ENCODE measurements around the gene CSF2RB.

The CSF2RB gene

DNA sequence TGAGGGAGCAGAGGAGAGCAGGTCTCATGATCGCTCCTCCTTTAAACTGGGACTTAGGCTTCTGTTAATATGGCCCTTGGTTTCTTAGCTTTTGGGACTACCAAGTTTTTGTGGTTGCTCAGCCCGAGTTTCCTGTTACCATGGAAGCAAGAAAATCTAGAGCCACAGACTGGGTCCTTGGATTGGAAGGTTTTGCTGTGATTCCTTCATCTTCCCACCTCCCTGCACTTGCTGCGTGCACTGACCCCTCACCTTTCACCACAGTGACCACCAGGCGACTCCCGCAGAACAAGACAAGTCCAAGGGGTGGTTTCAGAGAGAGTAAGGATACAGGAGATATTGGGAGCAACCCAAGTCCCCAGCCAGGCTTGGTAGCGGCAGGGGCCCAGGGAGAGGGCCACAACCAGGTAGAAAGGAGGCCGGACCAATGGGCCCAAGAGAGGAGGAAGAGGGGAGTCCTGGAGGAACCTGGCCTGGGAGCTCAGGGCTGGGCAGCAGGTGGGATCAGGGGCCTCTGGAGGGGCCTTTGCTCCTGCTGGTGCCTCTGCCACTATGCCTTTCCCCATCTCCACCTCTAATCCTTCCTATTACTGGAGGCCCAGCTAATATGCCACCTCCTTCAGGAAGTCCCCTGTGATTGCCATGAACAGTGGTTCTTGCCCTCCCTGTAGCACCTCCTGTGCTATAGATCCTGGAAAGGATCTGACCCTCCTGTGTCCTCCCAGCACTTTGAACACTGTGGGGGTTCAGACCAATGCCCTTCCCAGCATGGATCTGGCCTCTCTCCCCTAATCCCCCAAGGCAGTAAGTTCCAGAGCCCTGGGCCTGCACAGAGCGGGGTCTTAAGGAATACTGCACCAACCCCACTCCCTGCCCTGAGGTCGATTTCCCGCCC is 21.2 kb downstream of the CSF2RB start:
- TF ChIP-seq, protein P1, sequence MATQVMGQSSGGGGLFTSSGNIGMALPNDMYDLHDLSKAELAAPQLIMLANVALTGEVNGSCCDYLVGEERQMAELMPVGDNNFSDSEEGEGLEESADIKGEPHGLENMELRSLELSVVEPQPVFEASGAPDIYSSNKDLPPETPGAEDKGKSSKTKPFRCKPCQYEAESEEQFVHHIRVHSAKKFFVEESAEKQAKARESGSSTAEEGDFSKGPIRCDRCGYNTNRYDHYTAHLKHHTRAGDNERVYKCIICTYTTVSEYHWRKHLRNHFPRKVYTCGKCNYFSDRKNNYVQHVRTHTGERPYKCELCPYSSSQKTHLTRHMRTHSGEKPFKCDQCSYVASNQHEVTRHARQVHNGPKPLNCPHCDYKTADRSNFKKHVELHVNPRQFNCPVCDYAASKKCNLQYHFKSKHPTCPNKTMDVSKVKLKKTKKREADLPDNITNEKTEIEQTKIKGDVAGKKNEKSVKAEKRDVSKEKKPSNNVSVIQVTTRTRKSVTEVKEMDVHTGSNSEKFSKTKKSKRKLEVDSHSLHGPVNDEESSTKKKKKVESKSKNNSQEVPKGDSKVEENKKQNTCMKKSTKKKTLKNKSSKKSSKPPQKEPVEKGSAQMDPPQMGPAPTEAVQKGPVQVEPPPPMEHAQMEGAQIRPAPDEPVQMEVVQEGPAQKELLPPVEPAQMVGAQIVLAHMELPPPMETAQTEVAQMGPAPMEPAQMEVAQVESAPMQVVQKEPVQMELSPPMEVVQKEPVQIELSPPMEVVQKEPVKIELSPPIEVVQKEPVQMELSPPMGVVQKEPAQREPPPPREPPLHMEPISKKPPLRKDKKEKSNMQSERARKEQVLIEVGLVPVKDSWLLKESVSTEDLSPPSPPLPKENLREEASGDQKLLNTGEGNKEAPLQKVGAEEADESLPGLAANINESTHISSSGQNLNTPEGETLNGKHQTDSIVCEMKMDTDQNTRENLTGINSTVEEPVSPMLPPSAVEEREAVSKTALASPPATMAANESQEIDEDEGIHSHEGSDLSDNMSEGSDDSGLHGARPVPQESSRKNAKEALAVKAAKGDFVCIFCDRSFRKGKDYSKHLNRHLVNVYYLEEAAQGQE (IDR thresholded peaks at IDR 0.05; ENCODE audit: insufficient read depth in 1 of 2, low read depth in 2 of 2, low read length in 2 of 2): no peak
- TF ChIP-seq SIN3A (IDR thresholded peaks at IDR 0.05; ENCODE audit: borderline replicate concordance, insufficient read depth, low read length) (no peak), POLR2AphosphoS5 (IDR thresholded peaks at IDR 0.05; ENCODE audit: low read depth, low read length) (no peak), FOXP2 (optimal IDR thresholded peaks at IDR 0.05; ENCODE audit: borderline replicate concordance, extremely low read depth, extremely low read length, insufficient read depth) (no peak), TAF1 (IDR thresholded peaks at IDR 0.05; ENCODE audit: borderline replicate concordance, insufficient read depth, low read length) (no peak)

DNA sequence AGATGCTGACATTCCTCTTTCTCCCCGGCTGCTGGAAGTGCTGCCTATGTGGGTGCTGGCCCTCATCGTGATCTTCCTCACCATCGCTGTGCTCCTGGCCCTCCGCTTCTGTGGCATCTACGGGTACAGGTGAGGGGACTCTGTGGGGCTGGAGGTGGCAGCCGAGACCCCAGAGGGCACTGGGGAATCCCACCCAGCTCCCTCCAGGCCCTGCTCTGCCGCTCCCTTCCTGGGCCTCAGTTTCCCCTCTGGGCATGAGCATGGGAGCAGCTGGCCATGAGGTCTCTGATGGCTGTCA is 21.8 kb downstream of the CSF2RB start:
- TF ChIP-seq FOXP2 (optimal IDR thresholded peaks at IDR 0.05; ENCODE audit: borderline replicate concordance, extremely low read depth, extremely low read length, insufficient read depth) (no peak), SIN3A (IDR thresholded peaks at IDR 0.05; ENCODE audit: borderline replicate concordance, insufficient read depth, low read length) (no peak), POLR2AphosphoS5 (IDR thresholded peaks at IDR 0.05; ENCODE audit: low read depth, low read length) (no peak), TAF1 (IDR thresholded peaks at IDR 0.05; ENCODE audit: borderline replicate concordance, insufficient read depth, low read length) (no peak)
- TF ChIP-seq, protein P1 (IDR thresholded peaks at IDR 0.05; ENCODE audit: insufficient read depth in 1 of 2, low read depth in 2 of 2, low read length in 2 of 2): no peak

DNA sequence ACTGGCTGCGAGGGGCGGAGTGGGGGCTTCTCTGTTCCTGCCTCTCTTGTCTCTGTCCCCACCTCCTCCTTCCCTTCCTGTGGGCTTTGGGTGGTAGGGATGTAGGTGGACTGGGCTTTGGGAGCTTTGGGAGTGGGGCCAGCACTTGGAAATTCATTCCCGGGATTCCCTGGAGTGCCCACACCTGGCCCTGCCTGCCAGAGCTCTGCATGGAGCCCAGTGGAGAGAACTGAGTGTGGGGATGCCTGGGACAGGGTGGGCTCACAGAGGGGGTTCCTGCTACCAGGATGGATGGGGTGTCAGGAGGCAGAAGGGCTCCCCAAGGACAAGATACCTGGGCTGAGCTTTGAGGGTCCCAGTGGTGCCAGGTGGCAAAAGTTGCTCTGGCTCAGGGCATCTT is 22.3 kb downstream of the CSF2RB start:
- TF ChIP-seq TAF1 (IDR thresholded peaks at IDR 0.05; ENCODE audit: borderline replicate concordance, insufficient read depth, low read length): no peak
- TF ChIP-seq FOXP2 (optimal IDR thresholded peaks at IDR 0.05; ENCODE audit: borderline replicate concordance, extremely low read depth, extremely low read length, insufficient read depth): no peak
- TF ChIP-seq SIN3A (IDR thresholded peaks at IDR 0.05; ENCODE audit: borderline replicate concordance, insufficient read depth, low read length): no peak

DNA sequence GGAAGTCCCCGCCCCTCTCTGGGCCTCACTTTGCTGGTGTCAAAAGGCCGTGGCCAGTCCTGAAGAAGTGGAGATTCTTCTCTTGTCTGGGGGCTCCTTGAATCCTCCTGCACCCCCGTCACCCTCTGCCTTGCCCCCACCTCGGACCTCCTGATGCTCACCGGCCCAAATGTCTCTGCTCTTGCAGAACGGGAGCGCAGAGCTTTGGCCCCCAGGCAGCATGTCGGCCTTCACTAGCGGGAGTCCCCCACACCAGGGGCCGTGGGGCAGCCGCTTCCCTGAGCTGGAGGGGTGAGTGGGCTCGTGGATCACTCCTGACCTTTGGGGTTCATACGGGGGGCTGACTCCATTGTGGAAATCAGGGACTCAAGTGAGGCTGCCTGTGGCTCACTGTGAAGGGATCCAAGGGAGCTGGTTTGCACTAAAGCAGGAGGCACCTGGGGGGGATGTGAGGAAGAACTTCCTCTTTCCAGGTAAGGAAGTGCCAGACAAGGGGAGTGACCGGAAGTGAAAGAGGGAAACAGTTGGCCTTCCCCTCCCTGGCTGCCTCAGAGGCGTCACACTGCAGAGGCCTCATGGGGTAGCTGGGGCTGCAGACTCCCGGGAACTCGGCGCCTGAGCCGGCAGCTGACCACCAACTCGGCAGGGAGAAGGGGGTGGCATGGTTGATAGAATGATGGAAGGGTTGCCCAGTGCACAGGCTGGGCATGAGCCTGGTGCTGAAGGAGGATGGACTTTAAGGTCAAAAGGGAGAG is 23.1 kb downstream of the CSF2RB start:
- TF ChIP-seq, protein P1 (IDR thresholded peaks at IDR 0.05; ENCODE audit: insufficient read depth in 1 of 2, low read depth in 2 of 2, low read length in 2 of 2): no peak
- TF ChIP-seq POLR2AphosphoS5 (IDR thresholded peaks at IDR 0.05; ENCODE audit: low read depth, low read length): no peak
- TF ChIP-seq FOXP2 (optimal IDR thresholded peaks at IDR 0.05; ENCODE audit: borderline replicate concordance, extremely low read depth, extremely low read length, insufficient read depth): no peak
- no peak for TF ChIP-seq TAF1 (IDR thresholded peaks at IDR 0.05; ENCODE audit: borderline replicate concordance, insufficient read depth, low read length)
- no peak for TF ChIP-seq SIN3A (IDR thresholded peaks at IDR 0.05; ENCODE audit: borderline replicate concordance, insufficient read depth, low read length)

DNA sequence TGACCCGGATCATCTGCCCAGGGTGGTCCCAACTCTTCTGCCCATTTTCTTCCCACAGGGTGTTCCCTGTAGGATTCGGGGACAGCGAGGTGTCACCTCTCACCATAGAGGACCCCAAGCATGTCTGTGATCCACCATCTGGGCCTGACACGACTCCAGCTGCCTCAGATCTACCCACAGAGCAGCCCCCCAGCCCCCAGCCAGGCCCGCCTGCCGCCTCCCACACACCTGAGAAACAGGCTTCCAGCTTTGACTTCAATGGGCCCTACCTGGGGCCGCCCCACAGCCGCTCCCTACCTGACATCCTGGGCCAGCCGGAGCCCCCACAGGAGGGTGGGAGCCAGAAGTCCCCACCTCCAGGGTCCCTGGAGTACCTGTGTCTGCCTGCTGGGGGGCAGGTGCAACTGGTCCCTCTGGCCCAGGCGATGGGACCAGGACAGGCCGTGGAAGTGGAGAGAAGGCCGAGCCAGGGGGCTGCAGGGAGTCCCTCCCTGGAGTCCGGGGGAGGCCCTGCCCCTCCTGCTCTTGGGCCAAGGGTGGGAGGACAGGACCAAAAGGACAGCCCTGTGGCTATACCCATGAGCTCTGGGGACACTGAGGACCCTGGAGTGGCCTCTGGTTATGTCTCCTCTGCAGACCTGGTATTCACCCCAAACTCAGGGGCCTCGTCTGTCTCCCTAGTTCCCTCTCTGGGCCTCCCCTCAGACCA is 24.0 kb downstream of the CSF2RB start:
- no peak for TF ChIP-seq TAF1 (IDR thresholded peaks at IDR 0.05; ENCODE audit: borderline replicate concordance, insufficient read depth, low read length)
- no peak for TF ChIP-seq POLR2AphosphoS5 (IDR thresholded peaks at IDR 0.05; ENCODE audit: low read depth, low read length)
- TF ChIP-seq, protein P1 (IDR thresholded peaks at IDR 0.05; ENCODE audit: insufficient read depth in 1 of 2, low read depth in 2 of 2, low read length in 2 of 2): no peak
- no peak for TF ChIP-seq FOXP2 (optimal IDR thresholded peaks at IDR 0.05; ENCODE audit: borderline replicate concordance, extremely low read depth, extremely low read length, insufficient read depth)
- no peak for TF ChIP-seq SIN3A (IDR thresholded peaks at IDR 0.05; ENCODE audit: borderline replicate concordance, insufficient read depth, low read length)
